ENCODE results near the gene NRXN2. TPM values are rescaled to one million over a fixed set of nuclear protein-coding genes. Genes with fewer than 3 reads are reported as not detected.
A peak's percentile ranks its signal among the peaks of the same experiment; 100 is the strongest.

Gene NRXN2
- total RNA-seq, 1 experiment from 2014 or later = 0.15 TPM

- DNase-seq (ENCODE audit: low read depth, low spot score) = no peak
- H3K4me3 ChIP-seq (ENCODE audit: low read depth in 2 of 2, low read length in 2 of 2) = no peak overlapping the region
- H3K9me3 ChIP-seq (ENCODE audit: control insufficient read depth, insufficient read depth, low read depth, low read length) = no peaks in the 10 kb centered on the region
- ATAC-seq = peak; percentile 73
- POLR2A ChIA-PET = interaction anchor here (0.5 kb wide), 1 partner anchor 8 kb away, joined by 3 read pairs; no protein-coding TSS in a partner anchor
- H3K4me1 ChIP-seq (ENCODE audit: control insufficient read depth, insufficient read depth, low read length) = peaks cover 24% of the 10 kb centered on the region
- no peak overlapping the region for H3K27ac ChIP-seq (ENCODE audit: low read length)
- intact Hi-C loops (cut with micrococcal nuclease; ENCODE audit: unreplicated experiment) = no loop called here
- TF ChIP-seq TCF7L2 (IDR thresholded peaks at IDR 0.05; ENCODE audit: low read depth, low read length) = no peak
- peak; percentile 96 for TF ChIP-seq CTCF (IDR thresholded peaks at IDR 0.05)
- in situ Hi-C loops (cut with HindIII; ENCODE audit: low pct_unique_long_range_greater_than_20kb, low sequenced_read_pairs) = no loop called here
- BruUV-seq (replicated peaks) = no TSS peak
- peaks cover 63% of the 10 kb centered on the region for H3K36me3 ChIP-seq (ENCODE audit: control insufficient read depth, insufficient read depth, low read length)
- no peaks in the 10 kb centered on the region for H3K27me3 ChIP-seq (ENCODE audit: control insufficient read depth, insufficient read depth, low read length)
- CTCF ChIA-PET = interaction anchor here (0.8 kb wide), 1 partner anchor 29 kb away, joined by 4 read pairs; no protein-coding TSS in a partner anchor
Observed at GRCh38 chr11:64767344-64768299, 44.6 kb upstream of the NRXN2 start.

- TF ChIP-seq TCF7L2 (IDR thresholded peaks at IDR 0.05; ENCODE audit: low read depth, low read length) (no peak), CTCF (IDR thresholded peaks at IDR 0.05) (no peak), REST (IDR thresholded peaks at IDR 0.05; ENCODE audit: insufficient read depth in 1 of 2, low read depth in 2 of 2, low read length in 1 of 2) (no peak), POLR2AphosphoS5 (IDR thresholded peaks at IDR 0.05; ENCODE audit: low read depth, low read length) (no peak), SIN3A (IDR thresholded peaks at IDR 0.05; ENCODE audit: borderline replicate concordance, insufficient read depth, low read depth, low read length) (no peak)
- DNase-seq (ENCODE audit: low read depth, low spot score) (no peak), ATAC-seq (no peak)
- Histone ChIP-seq H3K4me1 (ENCODE audit: control insufficient read depth, insufficient read depth, low read length) (peaks cover 24% of the 10 kb centered on the region), H3K4me3 (ENCODE audit: low read depth in 2 of 2, low read length in 2 of 2) (no peak overlapping the region), H3K36me3 (ENCODE audit: control insufficient read depth, insufficient read depth, low read length) (peaks cover 55% of the 10 kb centered on the region), H3K27ac (ENCODE audit: low read length) (no peak overlapping the region), H3K27me3 (ENCODE audit: control insufficient read depth, insufficient read depth, low read length) (no peaks in the 10 kb centered on the region), H3K9me3 (ENCODE audit: control insufficient read depth, insufficient read depth, low read depth, low read length) (no peaks in the 10 kb centered on the region)
- BruUV-seq (replicated peaks) = no TSS peak
- ChIA-PET CTCF (no interaction called here), POLR2A (no interaction called here)
- in situ Hi-C loops (cut with HindIII; ENCODE audit: low pct_unique_long_range_greater_than_20kb, low sequenced_read_pairs) = no loop called here
- intact Hi-C loops (cut with micrococcal nuclease; ENCODE audit: unreplicated experiment) = no loop called here
Observed at GRCh38 chr11:64766881-64767280, 43.9 kb upstream of the NRXN2 start.
